ENCODE results near the gene METTL27. TPM values are rescaled to one million over a fixed set of nuclear protein-coding genes. Genes with fewer than 3 reads are reported as not detected.
A peak's percentile ranks its signal among the peaks of the same experiment; 100 is the strongest.

Gene METTL27
- total RNA-seq, 3 donors from 2014 or later: 1.6 to 10.6 (median 7.0) TPM

DNA sequence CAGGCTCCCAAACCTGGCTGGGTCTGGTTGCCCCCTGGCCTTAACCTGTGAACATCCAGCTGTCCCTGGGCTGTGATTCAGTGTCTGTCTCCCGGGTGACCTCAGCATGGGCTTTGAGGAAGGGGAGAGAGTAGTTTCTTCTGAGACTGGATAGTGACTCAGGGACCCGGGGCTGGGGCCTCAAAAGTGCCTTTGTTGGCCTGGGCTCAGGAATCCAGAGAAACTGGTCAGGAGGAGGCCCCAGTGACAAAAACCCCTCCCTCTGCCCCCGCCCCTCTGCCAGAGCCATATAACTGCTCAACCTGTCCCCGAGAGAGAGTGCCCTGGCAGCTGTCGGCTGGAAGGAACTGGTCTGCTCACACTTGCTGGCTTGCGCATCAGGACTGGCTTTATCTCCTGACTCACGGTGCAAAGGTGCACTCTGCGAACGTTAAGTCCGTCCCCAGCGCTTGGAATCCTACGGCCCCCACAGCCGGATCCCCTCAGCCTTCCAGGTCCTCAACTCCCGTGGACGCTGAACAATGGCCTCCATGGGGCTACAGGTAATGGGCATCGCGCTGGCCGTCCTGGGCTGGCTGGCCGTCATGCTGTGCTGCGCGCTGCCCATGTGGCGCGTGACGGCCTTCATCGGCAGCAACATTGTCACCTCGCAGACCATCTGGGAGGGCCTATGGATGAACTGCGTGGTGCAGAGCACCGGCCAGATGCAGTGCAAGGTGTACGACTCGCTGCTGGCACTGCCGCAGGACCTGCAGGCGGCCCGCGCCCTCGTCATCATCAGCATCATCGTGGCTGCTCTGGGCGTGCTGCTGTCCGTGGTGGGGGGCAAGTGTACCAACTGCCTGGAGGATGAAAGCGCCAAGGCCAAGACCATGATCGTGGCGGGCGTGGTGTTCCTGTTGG is 11.4 kb downstream of the METTL27 start, which contains the start of gene CLDN4:
Gene CLDN4 (plus strand): TSS at position 316 of the 903 bp plus-strand sequence. CDS start 206 bp downstream, at position 522.
- Histone ChIP-seq H3K27ac (peak within 1 kb of the TSS; percentile 95), H3K4me3 (peak within 1 kb of the TSS; percentile 22 to 65 (median 64)), H3K36me3 (no peaks in the 10 kb centered on the region), H3K4me1 (peaks cover 3 to 16% of the 10 kb centered on the region in 2 donors), H3K9me3 (no peaks in the 10 kb centered on the region), H3K27me3 (no peaks in the 10 kb centered on the region)
- peak; percentile 96 to 98 for DNase-seq (ENCODE audit: low spot score in 2 of 2)
- intact Hi-C loops (cut with DNase I; ENCODE audit: low total_unique reads): no loop called here
- TF ChIP-seq POLR2A (IDR thresholded peaks at IDR 0.05) (peak; percentile 93), POLR2AphosphoS5 (IDR thresholded peaks at IDR 0.05) (peak; percentile 79 to 98 (median 98))
- TF ChIP-seq, protein P1, sequence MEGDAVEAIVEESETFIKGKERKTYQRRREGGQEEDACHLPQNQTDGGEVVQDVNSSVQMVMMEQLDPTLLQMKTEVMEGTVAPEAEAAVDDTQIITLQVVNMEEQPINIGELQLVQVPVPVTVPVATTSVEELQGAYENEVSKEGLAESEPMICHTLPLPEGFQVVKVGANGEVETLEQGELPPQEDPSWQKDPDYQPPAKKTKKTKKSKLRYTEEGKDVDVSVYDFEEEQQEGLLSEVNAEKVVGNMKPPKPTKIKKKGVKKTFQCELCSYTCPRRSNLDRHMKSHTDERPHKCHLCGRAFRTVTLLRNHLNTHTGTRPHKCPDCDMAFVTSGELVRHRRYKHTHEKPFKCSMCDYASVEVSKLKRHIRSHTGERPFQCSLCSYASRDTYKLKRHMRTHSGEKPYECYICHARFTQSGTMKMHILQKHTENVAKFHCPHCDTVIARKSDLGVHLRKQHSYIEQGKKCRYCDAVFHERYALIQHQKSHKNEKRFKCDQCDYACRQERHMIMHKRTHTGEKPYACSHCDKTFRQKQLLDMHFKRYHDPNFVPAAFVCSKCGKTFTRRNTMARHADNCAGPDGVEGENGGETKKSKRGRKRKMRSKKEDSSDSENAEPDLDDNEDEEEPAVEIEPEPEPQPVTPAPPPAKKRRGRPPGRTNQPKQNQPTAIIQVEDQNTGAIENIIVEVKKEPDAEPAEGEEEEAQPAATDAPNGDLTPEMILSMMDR (IDR thresholded peaks at IDR 0.05): no peak

DNA sequence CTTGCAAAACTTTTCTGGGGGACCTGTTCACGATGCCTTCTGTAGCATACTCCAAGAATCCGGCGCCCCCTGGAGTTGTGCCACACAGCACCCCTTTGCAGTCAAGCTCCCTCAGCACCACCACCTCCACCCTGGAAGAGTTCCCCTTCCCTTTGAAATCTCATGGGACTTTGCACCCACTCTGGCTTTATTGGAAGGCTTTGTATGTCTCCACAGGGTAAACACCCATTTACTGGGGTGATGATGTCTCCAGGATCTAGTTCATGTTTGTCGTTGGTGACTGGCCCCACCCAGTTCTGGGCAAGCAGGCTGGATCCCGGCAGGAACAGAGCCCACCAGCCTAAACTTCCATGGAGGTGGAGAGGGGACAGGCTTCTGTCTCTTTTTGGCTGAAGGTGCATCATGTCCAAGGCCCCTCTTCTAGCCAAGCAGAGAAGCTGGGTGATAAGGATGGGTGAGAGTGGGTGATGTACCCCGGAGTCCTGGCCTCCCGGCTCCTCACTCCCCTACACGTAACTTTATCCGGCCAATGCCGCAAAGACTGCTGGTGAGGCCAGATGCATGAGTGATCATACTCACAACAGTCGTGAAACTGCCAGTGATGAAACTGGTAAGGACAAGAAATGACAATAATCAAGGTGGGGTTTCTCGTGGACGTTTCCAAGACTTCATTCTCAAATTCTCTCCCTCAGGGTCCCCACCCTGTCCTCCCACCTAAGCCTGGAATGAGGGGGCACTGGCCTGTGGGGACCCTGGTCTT is 12.2 kb downstream of the METTL27 start:
- intact Hi-C loops (cut with DNase I; ENCODE audit: low total_unique reads): no loop called here
- no peaks in the 10 kb centered on the region for H3K9me3 ChIP-seq
- no peak for DNase-seq (ENCODE audit: low spot score in 2 of 2)
- peaks cover 3 to 16% of the 10 kb centered on the region in 2 donors for H3K4me1 ChIP-seq
- H3K4me3 ChIP-seq: peak overlapping the region in 2 of 3 donors; percentile 64 to 65
- no peaks in the 10 kb centered on the region for H3K36me3 ChIP-seq
- TF ChIP-seq POLR2A (IDR thresholded peaks at IDR 0.05) (no peak), POLR2AphosphoS5 (IDR thresholded peaks at IDR 0.05) (no peak)
- TF ChIP-seq, protein P1 (IDR thresholded peaks at IDR 0.05): no peak
- H3K27ac ChIP-seq: peak overlapping the region; percentile 95
- no peaks in the 10 kb centered on the region for H3K27me3 ChIP-seq

DNA sequence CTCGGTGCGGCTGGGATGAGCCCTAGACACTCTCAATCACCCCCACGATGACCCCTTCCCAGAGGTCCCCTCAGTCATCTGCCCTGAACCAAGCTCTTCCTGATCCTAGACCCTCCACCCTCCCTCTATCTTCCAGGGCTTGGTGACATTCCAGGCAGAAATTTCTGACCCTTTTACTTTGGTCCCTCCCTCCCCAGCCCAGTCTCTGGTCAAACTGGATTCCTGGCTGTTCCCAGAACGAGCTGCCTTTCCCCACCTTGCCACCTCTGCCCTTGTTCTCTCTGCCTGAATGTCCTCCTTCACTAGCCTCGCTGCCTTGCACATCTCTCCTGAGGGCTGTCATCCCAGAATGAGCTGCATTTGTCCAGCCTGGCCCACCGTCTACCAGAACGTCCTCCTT is 12.8 kb downstream of the METTL27 start:
- no peak for DNase-seq (ENCODE audit: low spot score in 2 of 2)
- Histone ChIP-seq H3K36me3 (no peaks in the 10 kb centered on the region), H3K9me3 (no peaks in the 10 kb centered on the region), H3K27me3 (no peaks in the 10 kb centered on the region), H3K27ac (peak overlapping the region; percentile 95), H3K4me3 (peak overlapping the region in 2 of 3 donors; percentile 64 to 65), H3K4me1 (peaks cover 3 to 16% of the 10 kb centered on the region in 2 donors)
- intact Hi-C loops (cut with DNase I; ENCODE audit: low total_unique reads): no loop called here
- TF ChIP-seq POLR2AphosphoS5 (IDR thresholded peaks at IDR 0.05) (no peak), POLR2A (IDR thresholded peaks at IDR 0.05) (no peak)
- TF ChIP-seq, protein P1 (IDR thresholded peaks at IDR 0.05): no peak

DNA sequence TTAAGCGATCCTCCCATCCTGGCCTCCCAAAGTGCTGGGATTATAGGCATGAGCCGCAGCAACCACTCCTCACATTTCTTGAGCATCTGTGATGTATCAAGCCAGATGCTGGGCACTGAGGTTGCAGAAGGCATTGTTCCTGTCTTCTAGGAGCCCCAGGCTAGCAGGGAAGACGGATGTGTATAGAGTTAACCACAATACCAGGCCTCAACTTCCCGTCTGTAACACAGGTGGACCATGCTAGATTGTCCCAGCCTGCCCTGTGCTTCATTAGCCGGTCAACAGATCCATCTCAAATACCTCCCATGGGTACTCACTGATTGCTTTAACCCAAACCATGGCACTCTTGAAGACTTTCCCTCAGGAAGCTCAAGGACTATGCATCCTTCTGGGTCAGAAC is 13.3 kb downstream of the METTL27 start:
- intact Hi-C loops (cut with DNase I; ENCODE audit: low total_unique reads): no loop called here
- Histone ChIP-seq H3K27ac (peak overlapping the region; percentile 95), H3K4me1 (peaks cover 3 to 16% of the 10 kb centered on the region in 2 donors)

More for the DNA sequence above, 13.3 kb downstream of the METTL27 start:
- H3K4me3 ChIP-seq: peak overlapping the region in 1 of 3 donors; percentile 64
- H3K9me3 ChIP-seq: no peaks in the 10 kb centered on the region
- TF ChIP-seq POLR2A (IDR thresholded peaks at IDR 0.05) (no peak), POLR2AphosphoS5 (IDR thresholded peaks at IDR 0.05) (no peak)
- TF ChIP-seq, protein P1 (IDR thresholded peaks at IDR 0.05): no peak
- H3K36me3 ChIP-seq: no peaks in the 10 kb centered on the region
- DNase-seq (ENCODE audit: low spot score in 2 of 2): no peak
- no peaks in the 10 kb centered on the region for H3K27me3 ChIP-seq
